OCI-LY1 (cell line): ENCODE measurements around the gene LEMD3.

Experiments
- H2AFZ ChIP-seq: fragments of 200-600 bp; sonication (generic), shearing (Covaris generic); 2 replicates; pipeline ENCODE4 v1.6.0; 2014; ENCODE audit warnings: antibody characterized with exemption, mild to moderate bottlenecking, low read length
- H3F3A ChIP-seq: fragments of 200-600 bp; sonication (generic), shearing (Covaris generic); 2 replicates; pipeline ENCODE4 v1.6.0; 2014; ENCODE audit warnings: mild to moderate bottlenecking, antibody characterized with exemption, low read length, moderate library complexity; ENCODE audit not compliant: insufficient read depth
- H3K27ac ChIP-seq: fragments of 200-600 bp; sonication (generic); 2 replicates; pipeline ENCODE4 v1.5.1; 2014; ENCODE audit warnings: low read length, mixed run types, mild to moderate bottlenecking, low read depth; ENCODE audit not compliant: poor library complexity, severe bottlenecking
- H3K27me3 ChIP-seq: fragments of 200-600 bp; sonication (generic); 2 replicates; pipeline ENCODE4 v1.6.0; 2014; ENCODE audit warnings: antibody characterized with exemption, mild to moderate bottlenecking, low read length, moderate library complexity; ENCODE audit not compliant: insufficient read depth
- H3K36me3 ChIP-seq: fragments of 200-600 bp; sonication (generic); 2 replicates; pipeline ENCODE4 v1.6.1; 2014; ENCODE audit warnings: mild to moderate bottlenecking, antibody characterized with exemption, low read length, moderate library complexity, mixed read lengths; ENCODE audit not compliant: insufficient read depth
- H3K4me1 ChIP-seq: fragments of 200-600 bp; sonication (generic); 2 replicates; pipeline ENCODE4 v1.5.1; 2014; ENCODE audit warnings: mild to moderate bottlenecking, low read length, moderate library complexity; ENCODE audit not compliant: insufficient read depth, severe bottlenecking
- H3K4me2 ChIP-seq: fragments of 200-600 bp; sonication (generic), shearing (Covaris generic); 2 replicates; pipeline ENCODE4 v1.6.1; 2014; ENCODE audit warnings: low read length
- H3K4me3 ChIP-seq: fragments of 200-600 bp; sonication (generic); 2 replicates; pipeline ENCODE4 v1.5.1; 2014; ENCODE audit warnings: low read length, low read depth, mild to moderate bottlenecking, mixed read lengths; ENCODE audit not compliant: poor library complexity, severe bottlenecking
- H3K79me2 ChIP-seq: fragments of 200-600 bp; shearing (Covaris generic); 2 replicates; pipeline ENCODE4 v1.6.1; 2016; ENCODE audit warnings: mixed run types, low read length, mixed read lengths; ENCODE audit not compliant: insufficient read depth
- H3K9ac ChIP-seq: fragments of 200-600 bp; sonication (generic), shearing (Covaris generic); 2 replicates; pipeline ENCODE4 v1.6.1; 2014; ENCODE audit warnings: mild to moderate bottlenecking, low read length, mixed read lengths
- H3K9me2 ChIP-seq: fragments of 200-600 bp; sonication (generic), shearing (Covaris generic); 2 replicates; pipeline ENCODE4 v1.6.1; 2014; ENCODE audit warnings: low read depth, mild to moderate bottlenecking, low read length, mixed read lengths
- H3K9me3 ChIP-seq: fragments of 200-600 bp; shearing (Covaris generic); 2 replicates; pipeline ENCODE4 v1.6.1; 2014; ENCODE audit warnings: low read length, mixed read lengths
- H4K20me1 ChIP-seq: fragments of 200-600 bp; sonication (generic), shearing (Covaris generic); 2 replicates; pipeline ENCODE4 v1.6.0; 2016; ENCODE audit warnings: mild to moderate bottlenecking, low read length; ENCODE audit not compliant: insufficient read depth
- CTCF ChIP-seq: fragments of 200-600 bp; sonication (generic), shearing (Covaris generic); IDR thresholded peaks from 2 replicates; pipeline ENCODE4 v1.5.1; 2017; ENCODE audit warnings: mild to moderate bottlenecking, antibody characterized with exemption, low read length, moderate library complexity, mixed read lengths
- EZH2 ChIP-seq: fragments of 200-600 bp; sonication (generic), shearing (Covaris generic); IDR thresholded peaks from 2 replicates; pipeline ENCODE4 v1.8.0; 2017; ENCODE audit warnings: borderline replicate concordance, mixed run types, mild to moderate bottlenecking, antibody characterized with exemption, low read length, moderate library complexity, mixed read lengths

Gene LEMD3

GRCh38 chr12:65287426-65287825 lies 118.0 kb downstream of the LEMD3 start:
- Histone ChIP-seq H3F3A (no peaks in the 10 kb centered on the region), H3K4me2 (no peak overlapping the region), H3K27me3 (no peaks in the 10 kb centered on the region), H3K4me3 (no peak overlapping the region), H3K4me1 (no peaks in the 10 kb centered on the region), H3K9ac (no peak overlapping the region), H3K79me2 (no peaks in the 10 kb centered on the region), H3K9me3 (no peaks in the 10 kb centered on the region), H3K27ac (no peak overlapping the region), H4K20me1 (no peaks in the 10 kb centered on the region), H3K36me3 (no peaks in the 10 kb centered on the region), H3K9me2 (no peaks in the 10 kb centered on the region), H2AFZ (no peak overlapping the region)
- TF ChIP-seq CTCF (no peak), EZH2 (no peak)

GRCh38 chr12:65292241-65292640 lies 122.9 kb downstream of the LEMD3 start:
- H3K36me3 ChIP-seq = no peaks in the 10 kb centered on the region
- H2AFZ ChIP-seq = no peak overlapping the region
- TF ChIP-seq CTCF (no peak), EZH2 (no peak)
- H3K9ac ChIP-seq = no peak overlapping the region
- H3K79me2 ChIP-seq = no peaks in the 10 kb centered on the region
- no peaks in the 10 kb centered on the region for H3K9me2 ChIP-seq
- H3K4me1 ChIP-seq = no peaks in the 10 kb centered on the region
- no peaks in the 10 kb centered on the region for H3K9me3 ChIP-seq
- H3F3A ChIP-seq = no peaks in the 10 kb centered on the region
- H4K20me1 ChIP-seq = no peaks in the 10 kb centered on the region
- no peak overlapping the region for H3K4me3 ChIP-seq
- no peaks in the 10 kb centered on the region for H3K27me3 ChIP-seq
- H3K4me2 ChIP-seq = no peak overlapping the region
- H3K27ac ChIP-seq = no peak overlapping the region

GRCh38 chr12:65293735-65294134 lies 124.4 kb downstream of the LEMD3 start:
- no peak overlapping the region for H3K4me2 ChIP-seq
- H3K4me3 ChIP-seq = no peak overlapping the region
- TF ChIP-seq EZH2 = no peak
- TF ChIP-seq CTCF = no peak
- H3F3A ChIP-seq = no peaks in the 10 kb centered on the region
- H3K27ac ChIP-seq = no peak overlapping the region
- H3K9ac ChIP-seq = no peak overlapping the region
- no peaks in the 10 kb centered on the region for H3K4me1 ChIP-seq
- no peaks in the 10 kb centered on the region for H3K79me2 ChIP-seq
- no peaks in the 10 kb centered on the region for H4K20me1 ChIP-seq
- no peaks in the 10 kb centered on the region for H3K9me2 ChIP-seq
- H3K27me3 ChIP-seq = no peaks in the 10 kb centered on the region
- no peak overlapping the region for H2AFZ ChIP-seq
- H3K9me3 ChIP-seq = no peaks in the 10 kb centered on the region
- no peaks in the 10 kb centered on the region for H3K36me3 ChIP-seq
